ENCODE data around the gene UGT8.

UGT8 gene

GRCh38 chr4:114598191-114599121 is at the start of gene UGT8 (continued):
- TF ChIP-seq ZBTB26 (tag by site-specific recombination; optimal IDR thresholded peaks at IDR 0.05): peak; percentile 84
- peak; percentile 46; the same call in 1 of the 2 replicates for TF ChIP-seq ZNF843 (tag by site-specific recombination; IDR thresholded peaks at IDR 0.05)
- no peak for TF ChIP-seq ZNF623 (tag by site-specific recombination; IDR thresholded peaks at IDR 0.05)
- TF ChIP-seq ZNF670 (tag by site-specific recombination; IDR thresholded peaks at IDR 0.05; ENCODE audit: low read depth): no peak
- TF ChIP-seq ZNF629 (tag by site-specific recombination; IDR thresholded peaks at IDR 0.05): 0 out of 2 replicates have a peak, but pooled peaks have one; percentile 16
- peak; percentile 94 for TF ChIP-seq ZFHX2 (tag by site-specific recombination; conservative IDR thresholded peaks at IDR 0.05)
- no peak for TF ChIP-seq ZNF394 (tag by site-specific recombination; IDR thresholded peaks at IDR 0.05; ENCODE audit: borderline replicate concordance)
- 0 out of 2 replicates have a peak, but pooled peaks have one; percentile 18 for TF ChIP-seq ZNF24 (tag by site-specific recombination; IDR thresholded peaks at IDR 0.05)
- TF ChIP-seq ZNF791 (tag by site-specific recombination; IDR thresholded peaks at IDR 0.05): no peak
- TF ChIP-seq IKZF3 (tag by site-specific recombination; IDR thresholded peaks at IDR 0.05): peak; percentile 23; the same call in 1 of the 2 replicates
- no peak for TF ChIP-seq ZNF175 (tag by site-specific recombination; IDR thresholded peaks at IDR 0.05)
- no peak for TF ChIP-seq ZNF580 (tag by site-specific recombination; IDR thresholded peaks at IDR 0.05)
- peak; percentile 67; the same call in 1 of the 2 replicates for TF ChIP-seq KLF17 (tag by site-specific recombination; IDR thresholded peaks at IDR 0.05)
- peak; percentile 87 for TF ChIP-seq ZBTB20 (tag by site-specific recombination; IDR thresholded peaks at IDR 0.05)
- TF ChIP-seq ZNF311 (tag by site-specific recombination; IDR thresholded peaks at IDR 0.05; ENCODE audit: borderline replicate concordance): no peak
- no peak for TF ChIP-seq ZNF777 (tag by site-specific recombination; IDR thresholded peaks at IDR 0.05; ENCODE audit: borderline replicate concordance)
- no peak for TF ChIP-seq ZNF549 (tag by site-specific recombination; IDR thresholded peaks at IDR 0.05)
- TF ChIP-seq ZNF155 (tag by site-specific recombination; IDR thresholded peaks at IDR 0.05): no peak
- peak; percentile 86 for TF ChIP-seq HIC1 (tag by site-specific recombination; IDR thresholded peaks at IDR 0.05)
- no peak for TF ChIP-seq ZFP69B (tag by site-specific recombination; IDR thresholded peaks at IDR 0.05)
- 0 out of 2 replicates have a peak, but pooled peaks have one; percentile 53 for TF ChIP-seq ZNF600 (tag by site-specific recombination; IDR thresholded peaks at IDR 0.05)
- peak; percentile 40; the same call in 1 of the 2 replicates for TF ChIP-seq FEZF1 (tag by site-specific recombination; IDR thresholded peaks at IDR 0.05)
- peak; percentile 43; the same call in 1 of the 2 replicates for TF ChIP-seq BCL11A (tag by site-specific recombination; IDR thresholded peaks at IDR 0.05; ENCODE audit: low read depth)
- TF ChIP-seq ZSCAN30 (tag by site-specific recombination; IDR thresholded peaks at IDR 0.05): peak; percentile 19; the same call in 1 of the 2 replicates
- TF ChIP-seq TRIM28 (IDR thresholded peaks at IDR 0.05; ENCODE audit: borderline replicate concordance, low read length): peak; percentile 29; the same call in 1 of the 2 replicates
- TF ChIP-seq ZNF501 (tag by site-specific recombination; IDR thresholded peaks at IDR 0.05): 0 out of 2 replicates have a peak, but pooled peaks have one; percentile 48
- TF ChIP-seq SP7 (tag by site-specific recombination; IDR thresholded peaks at IDR 0.05): peak; percentile 75
- no peak for TF ChIP-seq ZNF266 (tag by site-specific recombination; IDR thresholded peaks at IDR 0.05; ENCODE audit: low read depth)
- TF ChIP-seq ZNF169 (tag by site-specific recombination; IDR thresholded peaks at IDR 0.05): no peak
- peak; percentile 50; the same call in 1 of the 2 replicates for TF ChIP-seq ZNF341 (tag by site-specific recombination; IDR thresholded peaks at IDR 0.05; ENCODE audit: low read depth)
- peak; percentile 73 for TF ChIP-seq ZBTB17 (tag by site-specific recombination; IDR thresholded peaks at IDR 0.05)
- TF ChIP-seq ZIC2 (tag by site-specific recombination; IDR thresholded peaks at IDR 0.05): peak; percentile 78
- TF ChIP-seq SP2 (tag by site-specific recombination; IDR thresholded peaks at IDR 0.05): peak; percentile 75
- TF ChIP-seq GLIS1 (tag by site-specific recombination; IDR thresholded peaks at IDR 0.05): peak; percentile 88
- no peak for TF ChIP-seq ZSCAN16 (tag by site-specific recombination; IDR thresholded peaks at IDR 0.05)
- no peak for TF ChIP-seq ZNF555 (tag by site-specific recombination; conservative IDR thresholded peaks at IDR 0.05)
- no peak for TF ChIP-seq ZNF248 (tag by site-specific recombination; IDR thresholded peaks at IDR 0.05)

Data from HEK293 (cell line).